A549 treated with Mapracorat at 1 μM for 4 hours (cell line): ENCODE results near the gene SRCAP. TPM values are rescaled to one million over a fixed set of nuclear protein-coding genes. Genes with fewer than 3 reads are reported as not detected.

Source experiments
- total RNA-seq: library from RNA; stranded (reverse); fragments of 200-300 nt; extraction: Qiagen RNA extraction; gene quantifications from 5 replicates; pipeline ENCODE4 v1.2.3, GENCODE V29; 2022

SRCAP gene
- total RNA-seq = 8.2 to 25.8 TPM (median 21.5 TPM) in 5 replicates

GRCh38 chr16:30698816-30699614 lies at the start of gene SRCAP:
TSS of gene SRCAP (plus strand) at chr16:30699171. CDS start at chr16:30700825, 1,654 bp downstream.

DNA sequence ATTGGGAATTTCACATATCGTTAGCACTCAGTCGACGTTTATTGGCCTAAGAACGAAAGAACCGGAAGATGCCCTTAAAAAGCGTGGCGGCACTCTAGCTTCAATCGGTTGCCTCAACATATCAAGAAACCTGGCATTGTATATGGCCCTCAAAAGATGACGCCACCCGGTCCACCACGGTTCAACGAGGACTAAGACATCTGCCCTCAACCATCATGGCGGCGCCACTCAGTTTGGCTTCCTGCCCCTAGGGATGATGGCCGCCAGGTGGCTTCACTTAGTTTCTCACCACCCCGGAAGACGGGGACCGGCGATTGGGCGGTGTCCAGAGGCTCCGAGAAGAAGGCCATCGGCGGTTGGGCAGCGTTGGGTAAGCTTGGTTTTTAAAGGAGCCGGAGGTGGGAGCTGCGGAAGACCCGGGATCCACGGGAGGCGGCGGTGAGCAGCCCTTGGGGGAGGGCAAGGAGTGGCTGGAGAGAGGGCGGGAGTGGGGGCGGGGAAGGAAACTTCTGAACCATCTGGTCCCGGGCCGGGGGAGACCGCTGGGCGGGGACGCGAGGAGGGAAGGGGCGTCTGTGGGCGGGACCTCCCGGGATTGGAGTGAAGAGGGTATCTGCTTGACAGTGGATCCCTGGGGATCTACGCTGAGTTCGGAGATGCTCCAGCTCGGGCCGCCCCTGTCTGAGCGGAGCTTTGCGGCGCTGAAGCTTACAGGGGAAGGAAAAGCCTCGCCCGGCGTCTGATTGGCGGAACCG lies 48.4 kb upstream of the SRCAP start, which contains the start of gene PRR14:
Gene PRR14, plus strand, starts transcription at position 592 of the 755 bp plus-strand sequence. CDS start 686 bp downstream, outside the sequence.

DNA sequence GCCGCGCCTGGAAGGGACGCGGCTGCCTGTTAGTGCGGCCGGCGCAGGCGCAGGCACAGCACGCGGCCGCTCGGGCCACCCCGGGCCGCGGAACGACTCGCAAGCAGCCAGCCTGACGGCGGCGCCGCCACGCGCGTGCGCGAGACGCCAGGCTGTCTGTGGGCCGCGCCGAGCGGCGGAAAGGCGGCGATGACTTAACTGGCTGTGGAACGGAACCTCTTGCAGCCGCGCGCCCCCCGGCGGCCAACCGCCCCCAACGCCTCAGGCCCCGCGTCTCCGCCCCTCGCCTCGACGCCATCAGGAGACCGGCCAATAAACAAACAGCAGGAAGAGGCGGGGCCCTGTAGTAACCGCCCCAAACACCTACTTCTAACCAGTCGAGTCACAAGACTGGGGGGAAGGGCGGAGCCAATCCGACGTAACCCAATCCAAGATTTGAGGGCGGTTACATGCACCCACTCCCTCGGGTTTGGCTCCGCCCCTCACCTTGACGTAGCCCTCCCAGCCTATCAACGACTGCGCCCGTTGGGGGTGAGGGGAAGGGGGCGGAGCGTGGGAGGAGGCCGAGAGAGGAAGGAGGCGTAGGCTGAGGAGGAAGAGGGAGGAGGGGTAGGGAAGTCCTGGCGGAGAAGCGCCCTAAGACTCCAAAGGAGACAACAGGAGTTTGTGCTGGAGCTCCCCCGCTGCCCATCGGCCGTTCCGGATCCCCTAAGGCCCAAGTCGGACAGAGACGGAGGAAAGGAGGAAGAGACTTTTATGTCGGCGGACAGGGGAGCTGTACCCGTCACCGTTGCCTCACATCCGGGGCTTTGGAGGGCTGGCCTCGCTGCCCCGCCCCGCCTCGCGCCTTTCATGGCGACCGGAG lies 40.9 kb upstream of the SRCAP start, which contains the start of gene FBRS:
Gene FBRS, plus strand, starts transcription at position 566 of the 865 bp plus-strand sequence. CDS start 1,088 bp downstream, outside the sequence.

DNA sequence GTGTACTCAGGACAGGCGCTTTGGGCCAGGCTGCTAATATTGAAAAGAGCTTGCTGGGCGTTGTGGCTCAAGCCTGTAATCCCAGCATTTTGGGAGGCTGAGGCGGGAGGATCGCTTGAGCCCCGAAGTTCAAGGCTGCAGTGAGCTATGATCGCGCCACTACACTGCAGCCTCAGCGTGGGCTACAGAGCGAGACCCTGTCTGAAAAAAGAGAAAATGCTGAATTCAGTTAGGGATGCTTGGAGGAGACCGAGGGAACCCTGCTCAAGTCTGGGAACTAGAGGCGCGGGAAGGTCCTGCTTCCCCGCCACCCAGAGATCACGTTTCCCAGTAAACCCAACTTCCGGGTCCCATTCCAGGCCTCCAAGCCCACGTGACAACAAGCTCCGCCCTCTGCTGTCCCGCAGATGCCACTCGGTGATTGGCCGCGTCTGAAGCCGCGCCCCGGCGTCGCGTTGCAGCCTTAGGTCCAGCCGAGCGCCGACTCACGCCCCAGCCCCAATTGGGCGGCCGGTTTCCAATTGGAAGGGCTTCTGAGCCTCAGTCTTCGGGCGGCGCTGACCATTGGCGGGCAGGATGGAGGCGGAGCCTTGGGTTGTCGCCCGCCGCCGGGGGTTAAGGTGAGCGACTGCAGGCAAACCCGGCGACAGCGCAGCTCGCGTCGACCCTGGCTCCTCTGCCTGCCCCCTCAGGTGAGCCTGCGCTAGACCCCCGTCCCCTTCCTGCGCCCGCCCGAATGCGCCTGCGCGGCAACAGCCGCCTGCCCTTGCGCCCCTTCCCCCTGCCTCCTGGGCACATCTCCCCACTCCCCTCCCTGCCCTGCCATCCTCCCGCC lies 49.0 kb downstream of the SRCAP start, which contains the start of gene PHKG2:
Gene PHKG2, plus strand, starts transcription at position 627 of the 835 bp plus-strand sequence. CDS start 396 bp downstream, outside the sequence.

GRCh38 chr16:30761928-30762902 lies 63.2 kb downstream of the SRCAP start, which contains the start of the genes CFAP119 and RNF40:
TSS of gene CFAP119 (minus strand) at chr16:30762062. CDS start at chr16:30761748, 314 bp downstream.
TSS of gene RNF40 (plus strand) at chr16:30762322. CDS start at chr16:30762546, 224 bp downstream.

GRCh38 chr16:30786936-30787612 lies 88.1 kb downstream of the SRCAP start, which contains the start of gene ZNF629:
TSS of gene ZNF629 (minus strand) at chr16:30787205. CDS start at chr16:30784482, 2,723 bp downstream.

Other genes with a start within 250 kb of the SRCAP start
- gene ITGAL, start 226.4 kb upstream of the SRCAP start, total RNA-seq = 0.03 to 0.21 TPM in 2 of 5 replicates, not detected in the others
- 37.5 to 47.8 TPM (median 45.5 TPM) in 5 replicates for gene ZNF768, start 172.6 kb upstream of the SRCAP start, total RNA-seq
- gene ZNF747, start 164.3 kb upstream of the SRCAP start, total RNA-seq = 3.2 to 5.0 TPM (median 3.8 TPM) in 5 replicates
- 4.1 to 6.7 TPM (median 6.4 TPM) in 5 replicates for gene ZNF764, start 140.8 kb upstream of the SRCAP start, total RNA-seq
- 4.9 to 8.7 TPM (median 6.6 TPM) in 5 replicates for gene ZNF688, start 127.5 kb upstream of the SRCAP start, total RNA-seq
- gene ZNF785, start 113.5 kb upstream of the SRCAP start, total RNA-seq = not detected in 5 replicates
- gene ZNF689, start 88.8 kb upstream of the SRCAP start, total RNA-seq = 7.5 to 9.5 TPM (median 8.8 TPM) in 5 replicates
- gene PRR14, start 48.2 kb upstream of the SRCAP start, total RNA-seq = 20.1 to 25.5 TPM (median 22.5 TPM) in 5 replicates
- gene FBRS, start 40.7 kb upstream of the SRCAP start, total RNA-seq = 29.6 to 43.8 TPM (median 40.0 TPM) in 5 replicates
- gene PHKG2, start 49.3 kb downstream of the SRCAP start, total RNA-seq = 20.8 to 31.7 TPM (median 29.7 TPM) in 5 replicates
- 5.5 to 9.4 TPM (median 8.9 TPM) in 5 replicates for gene CFAP119, start 62.9 kb downstream of the SRCAP start, total RNA-seq
- 66.6 to 85.9 TPM (median 80.0 TPM) in 5 replicates for gene RNF40, start 63.2 kb downstream of the SRCAP start, total RNA-seq
- 15.7 to 18.8 TPM (median 18.0 TPM) in 5 replicates for gene ZNF629, start 88.0 kb downstream of the SRCAP start, total RNA-seq
- 25.8 to 42.7 TPM (median 40.6 TPM) in 5 replicates for gene BCL7C, start 194.9 kb downstream of the SRCAP start, total RNA-seq
- gene CTF1, start 197.4 kb downstream of the SRCAP start, total RNA-seq = 0.11 to 0.39 TPM (median 0.15 TPM) in 5 replicates
- 9.8 to 19.2 TPM (median 18.4 TPM) in 5 replicates for gene FBXL19, start 224.4 kb downstream of the SRCAP start, total RNA-seq
- 11.3 to 15.8 TPM (median 13.8 TPM) in 5 replicates for gene ORAI3, start 249.9 kb downstream of the SRCAP start, total RNA-seq